ACHN (cell line): ENCODE data around the gene YIPF6.
"Not testable (repeated sequence)": the region's sequence is repeated elsewhere in the genome, so short reads cannot be mapped to it uniquely, and the experiment has no call there.

Source experiments
- DNase-seq: peaks from one replicate; pipeline ENCODE4 v3.0.0-alpha.2; 2015
- in situ Hi-C: cut with HindIII; loops from 2 replicates; pipeline ENCODE4 v1.10.0; 2017; ENCODE audit warnings: low sequenced_read_pairs, low pct_ligation_motif_present, low pct_unique_long_range_greater_than_20kb

The YIPF6 gene

DNA sequence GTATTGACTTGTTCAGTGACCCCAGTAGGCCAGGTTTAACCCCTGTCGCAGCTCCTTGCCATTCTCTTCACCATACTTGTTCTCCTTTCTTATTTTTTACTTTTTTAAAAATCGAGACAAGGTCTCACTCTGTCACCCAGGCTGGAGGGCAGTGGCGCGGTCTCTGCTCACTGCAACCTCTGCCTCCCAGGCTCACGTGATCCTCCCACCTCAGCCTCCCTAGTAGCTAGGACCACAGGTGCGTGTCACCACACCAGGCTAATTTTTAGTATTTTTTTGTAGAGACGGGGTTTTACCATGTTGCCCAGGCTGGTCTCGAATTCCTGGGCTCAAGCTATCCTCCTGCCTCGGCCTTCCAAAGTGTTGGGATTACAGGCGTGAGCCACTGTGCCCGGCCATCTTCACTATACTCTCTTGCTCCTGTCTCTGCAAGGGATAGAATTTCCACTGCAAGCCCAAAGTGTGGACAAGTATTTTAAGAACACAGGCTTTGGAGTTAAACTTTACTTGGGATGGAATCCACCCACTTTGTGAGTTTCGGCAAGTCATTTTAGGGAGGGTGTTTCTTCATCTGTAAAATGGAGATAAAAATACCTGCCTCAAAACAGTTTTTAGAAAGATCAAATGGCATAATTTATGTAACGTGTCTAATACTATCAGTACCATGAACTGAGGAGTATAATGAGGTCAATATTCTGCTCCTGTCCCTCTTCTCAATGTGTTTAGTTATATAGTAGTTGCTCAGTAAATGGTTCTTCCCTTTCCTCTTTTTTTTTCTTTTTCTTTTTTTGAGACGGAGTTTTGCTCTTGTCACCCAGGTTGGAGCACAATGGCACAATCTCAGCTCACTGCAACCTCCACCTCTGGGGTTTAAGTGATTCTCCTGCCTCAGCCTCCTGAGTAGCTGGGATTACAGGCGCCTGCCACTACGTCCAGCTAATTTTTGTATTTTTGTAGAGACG is 973 bp downstream of the YIPF6 start:
- in situ Hi-C loops, result no loop called here
- no peak for DNase-seq

DNA sequence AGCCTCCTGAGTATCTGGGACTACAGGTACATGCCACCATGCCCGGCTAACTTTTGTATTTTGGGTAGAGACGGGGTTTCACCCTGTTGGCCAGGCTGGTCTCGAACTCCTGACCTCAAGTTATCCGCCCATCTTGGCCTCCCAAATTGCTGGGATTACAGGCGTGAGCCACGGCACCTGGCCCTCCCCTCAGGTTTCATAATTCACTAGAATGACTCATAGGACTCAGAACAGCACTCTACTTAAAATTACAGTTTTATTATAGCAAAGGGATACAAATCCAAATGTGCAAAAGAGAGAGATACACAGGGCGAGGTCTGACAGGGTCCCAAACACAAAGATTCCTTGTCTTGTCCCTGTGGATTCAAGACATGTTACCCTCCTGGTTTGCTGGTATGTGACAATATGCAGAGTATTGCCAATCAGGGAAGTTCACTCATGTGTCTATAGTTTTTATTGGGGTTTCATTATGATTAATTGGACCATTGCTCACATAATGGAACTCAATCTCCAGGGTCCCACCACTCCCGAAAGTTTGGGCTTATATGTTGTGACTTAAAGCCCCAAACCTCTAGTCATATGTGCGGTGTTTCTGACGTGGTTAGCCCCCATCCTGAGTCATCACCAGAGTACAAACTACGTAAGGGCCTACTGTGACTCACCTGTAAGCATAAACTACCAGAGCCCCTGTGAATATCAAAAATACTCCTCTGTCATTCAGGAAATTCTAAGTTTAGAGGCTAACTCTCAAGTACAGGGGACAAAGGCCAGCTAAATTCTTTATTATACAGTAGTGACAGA is 5.2 kb downstream of the YIPF6 start:
- in situ Hi-C loops, result no loop called here
- peak; percentile 24 for DNase-seq

DNA sequence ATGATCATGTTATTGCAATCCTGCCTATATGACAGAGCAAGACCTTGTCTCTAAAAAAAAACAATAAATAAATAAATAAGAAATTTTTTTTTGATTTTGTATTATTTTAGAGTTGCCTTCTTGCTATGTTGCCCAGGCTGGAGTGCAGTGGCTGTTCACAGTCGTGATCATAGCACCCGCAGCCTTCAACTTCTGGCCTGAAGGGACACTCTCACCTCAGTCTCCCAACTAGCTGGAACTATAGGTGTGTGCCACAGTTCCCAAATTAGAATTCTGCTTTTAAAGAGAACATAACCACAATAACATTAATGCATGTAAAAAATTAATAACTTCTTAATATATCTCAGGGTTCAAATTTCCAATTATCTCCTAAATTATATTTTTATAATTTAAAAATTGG is 7.8 kb downstream of the YIPF6 start:
- in situ Hi-C loops, result no loop called here
- no peak for DNase-seq

DNA sequence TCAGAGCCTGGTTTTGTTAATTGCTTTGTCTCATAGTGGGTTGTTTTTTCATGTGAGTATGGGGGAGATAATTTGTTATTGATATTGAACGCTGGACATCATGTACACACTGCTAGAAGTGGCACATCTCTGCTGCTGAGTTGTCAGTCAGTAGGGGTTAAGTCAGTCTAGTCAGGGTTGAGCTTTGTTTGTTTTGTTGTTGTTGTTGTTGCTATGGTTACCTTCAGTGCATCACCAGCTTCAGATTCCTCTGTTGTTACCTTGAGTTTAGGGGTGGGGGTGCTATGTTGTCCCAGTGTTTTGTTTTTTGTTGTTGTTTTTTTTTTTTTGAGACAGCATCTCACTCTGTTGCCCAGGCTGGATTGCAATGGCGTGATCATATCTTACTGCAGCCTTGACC is 9.9 kb downstream of the YIPF6 start:
- DNase-seq, result no peak
- in situ Hi-C loops, result no loop called here

DNA sequence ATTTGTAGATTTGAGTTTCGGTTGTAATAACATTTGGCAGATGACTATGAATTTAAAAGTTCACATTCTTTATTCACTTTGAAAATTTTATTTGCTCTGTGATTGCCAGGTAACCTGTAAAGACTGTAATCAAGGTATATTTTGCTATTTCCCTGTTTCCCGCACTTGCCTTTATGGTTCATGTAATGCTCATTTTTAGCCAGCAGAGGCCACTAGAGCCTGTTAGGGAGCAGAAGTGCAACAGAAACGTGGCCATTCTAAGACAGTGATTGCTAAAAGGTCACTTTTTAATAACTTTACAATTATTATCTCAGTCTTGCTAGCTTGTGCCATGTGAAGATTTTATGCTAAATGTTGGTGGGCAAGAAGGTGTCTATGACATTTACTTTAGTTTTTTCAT is 12.4 kb downstream of the YIPF6 start:
- in situ Hi-C loops, result no loop called here
- peak; percentile 41 for DNase-seq

DNA sequence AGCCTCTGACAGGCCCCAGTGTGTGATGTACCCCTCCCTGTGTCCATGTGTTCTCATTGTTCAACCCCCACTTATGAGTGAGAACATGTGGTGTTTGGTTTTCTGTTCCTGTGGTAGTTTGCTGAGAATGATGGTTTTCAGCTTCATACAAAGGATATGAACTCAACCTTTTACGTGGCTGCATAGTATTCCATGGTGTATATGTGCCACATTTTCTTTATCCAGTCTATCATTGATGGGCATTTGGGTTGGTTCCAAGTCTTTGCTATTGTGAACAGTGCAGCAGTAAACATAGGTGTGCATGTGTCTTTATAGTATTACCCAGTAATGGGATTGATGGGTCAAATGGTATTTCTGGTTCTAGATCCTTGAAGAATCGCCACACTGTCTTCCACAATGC is 25.8 kb downstream of the YIPF6 start:
- in situ Hi-C loops, result loop anchor here (25.0 kb wide), 1 partner anchor 188 kb away; no protein-coding TSS in a partner anchor
- not testable (repeated sequence) for DNase-seq

DNA sequence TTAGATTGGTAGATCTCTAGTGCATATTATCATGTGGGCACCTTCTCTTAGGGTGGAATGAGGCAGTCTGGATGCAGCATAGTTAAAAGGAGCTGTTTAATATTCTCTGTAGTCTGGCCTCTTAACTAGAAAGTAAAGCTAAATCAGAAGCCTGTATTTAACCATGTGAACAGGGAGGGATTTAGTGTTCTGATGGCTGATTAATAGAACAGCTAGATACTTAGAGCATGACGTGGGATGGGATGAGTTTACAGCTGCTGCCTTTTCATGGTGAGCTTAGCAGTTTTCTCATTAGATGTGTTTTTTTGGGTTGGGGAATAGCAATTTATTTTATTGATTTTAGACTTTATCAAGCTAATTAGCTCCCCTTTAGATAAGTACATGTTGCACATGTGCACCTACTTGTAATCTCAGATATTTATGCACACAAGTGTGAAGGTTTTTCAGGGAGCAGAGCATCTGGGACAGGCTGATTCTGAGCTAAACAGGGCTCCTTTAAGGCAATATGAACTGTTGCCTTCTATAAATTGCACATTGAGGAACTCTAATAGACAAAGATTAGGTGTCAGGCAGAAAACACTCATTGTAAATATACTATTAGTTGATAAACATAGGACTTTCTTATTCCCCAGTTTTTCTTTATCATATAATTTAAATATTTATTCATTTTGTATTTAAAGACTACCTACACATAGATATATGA is 34.1 kb downstream of the YIPF6 start:
- no peak for DNase-seq
- in situ Hi-C loops, result loop anchor here (25.0 kb wide), 1 partner anchor 179 kb away; no protein-coding TSS in a partner anchor

DNA sequence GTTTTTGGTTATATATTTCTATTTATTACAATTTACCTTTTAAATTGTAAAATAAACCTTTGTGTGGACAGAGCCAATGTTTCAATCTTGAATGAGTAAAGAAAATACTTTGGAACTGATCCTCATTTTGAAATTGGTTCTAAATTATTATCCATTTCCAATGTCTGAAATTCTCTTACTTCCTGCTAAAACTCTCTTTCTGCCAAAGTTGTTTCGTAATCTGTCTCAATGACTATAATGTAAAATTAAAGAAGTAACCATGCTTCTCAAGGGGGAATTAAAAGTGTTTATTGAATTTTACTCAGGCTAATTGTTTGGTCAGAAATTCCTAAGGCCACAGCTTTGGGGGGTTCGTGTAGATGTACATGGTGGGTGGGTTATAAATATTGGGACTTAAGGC is 34.8 kb downstream of the YIPF6 start:
- in situ Hi-C loops, result loop anchor here (25.0 kb wide), 1 partner anchor 179 kb away; no protein-coding TSS in a partner anchor
- DNase-seq, result no peak

DNA sequence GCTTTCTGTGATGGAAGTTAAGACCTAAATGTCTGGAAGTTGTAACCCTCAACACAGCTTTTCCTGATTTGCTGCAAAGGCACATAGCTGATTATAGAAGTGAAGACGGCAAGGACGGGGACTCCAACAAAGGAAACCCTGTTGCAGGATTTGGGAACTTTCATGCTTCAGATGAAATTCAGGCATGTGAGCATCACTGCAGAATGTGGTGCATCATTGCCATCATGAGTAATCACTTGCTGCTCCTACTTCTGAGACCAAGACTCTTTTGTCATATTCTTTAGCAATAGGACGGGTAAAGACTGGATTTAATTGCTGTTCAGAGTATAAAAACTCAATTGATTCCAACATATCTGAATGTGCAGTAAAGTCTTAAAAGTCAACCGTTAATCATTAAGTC is 35.8 kb downstream of the YIPF6 start:
- DNase-seq, result no peak
- in situ Hi-C loops, result loop anchor here (25.0 kb wide), 1 partner anchor 178 kb away; no protein-coding TSS in a partner anchor

DNA sequence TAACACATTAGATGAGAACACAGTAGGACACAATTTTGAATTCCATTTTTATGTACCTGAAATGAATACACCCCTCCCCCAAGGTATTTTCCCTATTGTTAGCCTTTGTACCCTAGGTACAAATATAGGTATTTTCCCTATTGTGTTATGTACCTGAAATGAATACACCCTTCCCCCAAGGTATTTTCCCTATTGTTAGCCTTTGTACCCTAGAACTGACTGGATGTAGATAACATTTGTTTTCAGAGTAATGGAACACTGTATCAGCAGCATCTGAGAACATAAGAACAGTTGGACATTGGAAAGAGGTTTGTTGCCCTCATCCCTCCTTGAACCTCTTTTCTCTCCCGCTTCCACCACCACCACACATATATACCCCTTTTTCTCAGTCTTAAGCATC is 37.6 kb downstream of the YIPF6 start:
- no peak for DNase-seq
- in situ Hi-C loops, result loop anchor here (25.0 kb wide), 1 partner anchor 176 kb away; no protein-coding TSS in a partner anchor

DNA sequence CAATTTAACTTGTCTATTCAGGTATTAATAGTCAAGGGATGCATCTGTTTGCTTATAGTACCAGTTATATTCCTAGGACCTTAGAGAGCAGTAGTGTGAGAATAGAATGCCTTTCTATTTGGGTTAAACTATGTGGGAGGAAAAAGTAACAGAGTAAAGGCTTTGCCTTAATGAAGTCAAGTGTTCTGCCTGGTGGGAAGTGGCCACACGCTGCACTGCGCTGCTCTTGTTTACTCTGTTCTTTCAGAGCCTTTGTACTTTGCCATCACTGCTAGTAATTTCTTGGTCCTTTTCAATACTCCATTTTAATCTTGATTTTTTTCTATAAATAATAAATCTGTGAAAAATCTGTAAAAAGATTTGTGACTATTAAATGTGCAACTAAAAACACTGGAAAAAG is 38.0 kb downstream of the YIPF6 start:
- in situ Hi-C loops, result loop anchor here (25.0 kb wide), 1 partner anchor 175 kb away; no protein-coding TSS in a partner anchor
- no peak for DNase-seq

DNA sequence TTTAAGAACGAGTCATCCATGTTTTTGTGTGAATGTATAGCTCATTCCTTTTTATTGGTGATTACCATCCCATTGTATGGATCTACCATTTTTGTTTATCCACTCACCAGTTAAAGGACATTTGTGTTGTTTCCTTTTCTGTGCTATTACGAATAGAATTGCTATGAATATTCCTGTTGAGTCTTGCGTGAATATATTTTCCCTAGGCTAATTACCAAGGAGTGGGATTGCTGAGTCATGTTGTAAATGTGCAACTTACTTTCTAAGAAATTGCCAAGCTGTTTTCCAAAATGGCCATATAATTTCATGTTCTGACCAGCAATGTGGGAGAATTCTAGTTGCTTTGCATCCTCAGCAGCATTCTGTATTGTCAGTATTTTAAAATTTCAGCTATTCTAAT is 51.3 kb downstream of the YIPF6 start:
- in situ Hi-C loops, result no loop called here

DNA sequence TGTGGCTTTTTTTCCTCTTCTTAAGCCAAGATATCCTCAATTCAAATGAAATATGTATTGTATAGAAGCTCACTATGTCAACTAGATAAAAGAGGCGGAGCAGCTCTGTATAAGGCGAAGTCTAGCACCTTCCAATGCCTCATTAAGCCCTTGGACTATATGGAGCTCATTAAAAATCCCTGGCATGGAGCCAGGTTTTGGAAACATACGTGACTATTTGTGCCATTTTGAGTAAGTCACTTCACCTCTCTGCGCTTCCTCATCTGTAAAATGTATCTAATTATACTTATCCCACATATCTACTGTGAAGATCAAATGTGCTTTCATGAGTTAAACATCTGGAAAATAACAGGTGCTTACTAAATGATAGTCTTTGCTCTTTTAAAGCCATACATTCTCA is 57.2 kb downstream of the YIPF6 start:
- DNase-seq, result no peak
- in situ Hi-C loops, result no loop called here

More for the DNA sequence above, 51.3 kb downstream of the YIPF6 start:
- no peak for DNase-seq

DNA sequence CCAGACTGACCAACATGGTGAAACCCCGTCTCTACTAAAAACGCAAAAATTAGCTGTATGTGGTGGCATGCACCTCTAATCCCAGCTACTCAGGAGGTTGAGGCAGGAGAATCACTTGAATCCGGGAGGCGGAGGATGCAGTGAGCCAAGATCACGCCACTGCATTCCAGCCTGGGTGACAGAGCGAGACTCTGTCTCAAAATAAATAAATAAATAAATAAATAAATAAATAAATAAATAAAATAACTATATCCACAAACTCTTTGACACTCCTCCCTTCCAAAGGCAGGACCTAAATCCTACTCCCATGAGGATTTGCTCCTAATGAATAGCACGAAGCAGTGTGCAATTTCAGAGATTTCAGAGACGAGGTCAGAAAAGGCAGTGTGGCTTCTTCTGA is 58.3 kb downstream of the YIPF6 start:
- in situ Hi-C loops, DNase-seq: not testable (repeated sequence)

DNA sequence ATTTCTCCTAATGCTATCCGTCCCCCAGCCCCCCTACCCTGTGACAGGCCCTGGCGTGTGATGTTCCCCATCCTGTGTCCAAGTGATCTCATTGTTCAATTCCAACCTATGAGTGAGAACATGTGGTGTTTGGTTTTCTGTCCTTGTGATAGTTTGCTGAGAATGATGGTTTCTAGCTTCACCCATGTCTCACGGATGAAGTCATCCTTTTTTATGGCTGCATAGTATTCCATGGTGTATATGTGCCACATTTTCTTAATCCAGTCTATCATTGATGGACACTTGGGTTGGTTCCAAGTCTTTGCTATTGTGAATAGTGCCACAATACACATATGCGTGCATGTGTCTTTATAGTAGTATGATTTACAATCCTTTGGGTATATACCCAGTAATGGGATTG is 61.1 kb downstream of the YIPF6 start:
- in situ Hi-C loops, DNase-seq: not testable (repeated sequence)

DNA sequence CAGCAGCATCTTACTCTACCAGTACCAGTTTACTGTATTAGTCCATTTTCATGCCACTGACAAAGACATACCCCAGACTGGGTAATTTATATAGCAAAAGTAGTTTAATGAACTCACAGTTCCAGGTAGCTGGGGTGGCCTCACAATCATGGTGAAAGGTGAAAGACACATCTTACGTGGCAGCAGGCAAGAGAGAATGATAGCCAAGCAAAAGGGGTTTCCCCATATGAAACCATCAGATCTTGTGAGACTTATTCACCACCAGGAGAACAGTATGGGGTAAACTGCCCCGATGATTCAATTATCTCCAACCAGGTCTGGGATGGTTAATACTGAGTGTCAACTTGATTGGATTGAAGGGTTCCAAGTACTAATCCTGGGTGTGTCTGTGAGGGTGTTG is 69.3 kb downstream of the YIPF6 start:
- in situ Hi-C loops, result no loop called here

DNA sequence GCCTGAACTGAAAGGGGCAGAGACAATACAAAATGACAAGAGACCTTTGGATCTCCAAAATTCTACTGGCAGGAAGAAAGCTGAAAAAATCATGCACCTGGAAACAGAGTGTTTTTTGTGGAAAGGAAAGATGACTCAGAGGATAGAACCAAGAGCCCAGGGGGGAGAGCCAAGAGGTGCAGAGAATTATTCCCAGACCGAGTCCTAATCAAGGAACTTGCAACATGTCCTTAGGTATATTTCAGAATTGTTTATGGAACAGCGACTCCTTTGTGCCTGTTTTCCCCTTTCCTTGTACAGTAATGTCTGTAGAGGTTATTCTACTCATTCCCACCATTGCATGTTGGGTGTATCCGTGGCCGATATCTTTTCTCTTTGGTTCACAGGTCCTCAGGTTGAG is 71.7 kb downstream of the YIPF6 start:
- in situ Hi-C loops, result no loop called here

More for the DNA sequence above, 69.3 kb downstream of the YIPF6 start:
- no peak for DNase-seq

DNA sequence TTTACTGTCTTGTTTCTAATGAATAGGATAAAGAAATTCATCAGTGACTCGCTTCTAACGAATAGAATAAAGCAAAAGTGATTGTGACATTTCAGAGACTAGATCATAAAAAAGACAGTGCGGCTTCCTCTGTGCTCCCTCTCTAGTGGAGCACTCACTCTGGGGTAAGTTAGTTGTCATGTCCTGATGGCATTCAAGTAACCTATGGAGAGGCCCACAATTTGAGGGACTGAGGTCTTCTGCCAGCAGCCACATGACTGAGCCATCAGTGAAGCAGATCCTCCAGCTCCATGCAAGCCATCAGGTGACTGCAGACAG is 72.4 kb downstream of the YIPF6 start:
- DNase-seq, result no peak

More for the DNA sequence above, 71.7 kb downstream of the YIPF6 start:
- no peak for DNase-seq

More for the DNA sequence above, 72.4 kb downstream of the YIPF6 start:
- in situ Hi-C loops, result no loop called here
